ENCODE results near the gene MYMK.

MYMK gene

GRCh38 chr9:133523106-133523505 lies 1.7 kb downstream of the MYMK start:
- DNase-seq = no peak
- in situ Hi-C loops (cut with MboI; ENCODE audit: low pct_unique_long_range_greater_than_20kb, low sequenced_read_pairs) = no loop called here

GRCh38 chr9:133522073-133522910 lies 2.5 kb downstream of the MYMK start:
- in situ Hi-C loops (cut with MboI; ENCODE audit: low pct_unique_long_range_greater_than_20kb, low sequenced_read_pairs) = no loop called here
- DNase-seq = no peak

GRCh38 chr9:133521122-133522072 lies 3.4 kb downstream of the MYMK start:
- no peak for DNase-seq
- in situ Hi-C loops (cut with MboI; ENCODE audit: low pct_unique_long_range_greater_than_20kb, low sequenced_read_pairs) = no loop called here

DNA sequence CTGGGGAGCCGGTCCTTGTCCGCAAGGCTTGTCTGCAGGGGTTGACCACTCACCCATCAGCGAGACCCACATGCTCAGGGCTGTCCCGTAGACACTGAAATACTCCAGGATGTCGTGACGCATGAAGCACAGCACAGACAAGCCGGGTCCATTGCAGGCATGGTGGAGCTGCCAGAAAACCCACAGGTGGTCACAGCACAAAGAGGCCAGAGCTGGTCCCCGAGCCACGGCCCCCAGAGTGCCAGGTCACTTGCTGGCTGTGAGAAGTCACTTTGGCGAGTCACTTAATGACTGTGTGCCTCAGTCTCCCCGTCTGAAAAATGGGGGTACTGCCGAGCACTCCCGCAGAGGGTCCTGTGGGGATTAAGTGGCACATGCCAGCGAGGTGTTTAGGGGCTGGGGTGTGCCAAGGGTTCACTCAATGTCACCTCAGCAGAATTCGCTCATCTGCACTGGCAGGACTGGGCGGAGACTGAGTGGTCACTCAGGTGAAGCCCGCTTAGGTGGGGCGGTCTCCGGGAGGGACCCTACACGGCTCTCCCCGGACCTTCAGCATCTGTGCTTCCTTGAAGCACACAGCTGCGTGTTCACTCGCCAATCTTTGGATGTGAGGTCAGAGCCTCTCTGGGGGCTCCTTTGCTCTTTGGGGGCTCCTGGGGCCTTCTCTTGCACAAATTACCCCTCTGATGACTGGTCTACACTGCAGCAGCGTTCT lies 4.5 kb downstream of the MYMK start:
- in situ Hi-C loops (cut with MboI; ENCODE audit: low pct_unique_long_range_greater_than_20kb, low sequenced_read_pairs) = no loop called here
- DNase-seq = no peak

DNA sequence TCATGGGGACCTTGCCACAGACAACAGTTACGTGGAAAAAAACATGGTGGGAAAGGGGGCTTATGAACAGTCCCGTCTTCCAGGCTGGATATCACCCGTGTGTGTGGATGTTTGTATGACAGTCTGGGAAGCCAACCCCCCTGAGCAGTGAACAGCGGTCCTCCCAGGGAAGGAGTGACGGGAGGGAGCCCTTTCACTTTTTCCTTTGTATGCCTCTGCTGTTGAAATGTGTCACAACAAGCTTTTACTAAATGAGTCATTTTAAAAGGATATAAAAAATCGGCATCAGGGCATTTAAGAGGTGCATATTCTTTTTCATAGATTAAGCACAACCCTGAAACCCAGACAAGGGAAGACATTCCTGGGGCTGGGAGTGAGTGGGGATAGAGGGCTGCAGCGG lies 5.1 kb downstream of the MYMK start:
- in situ Hi-C loops (cut with MboI; ENCODE audit: low pct_unique_long_range_greater_than_20kb, low sequenced_read_pairs) = no loop called here
- DNase-seq = no peak

DNA sequence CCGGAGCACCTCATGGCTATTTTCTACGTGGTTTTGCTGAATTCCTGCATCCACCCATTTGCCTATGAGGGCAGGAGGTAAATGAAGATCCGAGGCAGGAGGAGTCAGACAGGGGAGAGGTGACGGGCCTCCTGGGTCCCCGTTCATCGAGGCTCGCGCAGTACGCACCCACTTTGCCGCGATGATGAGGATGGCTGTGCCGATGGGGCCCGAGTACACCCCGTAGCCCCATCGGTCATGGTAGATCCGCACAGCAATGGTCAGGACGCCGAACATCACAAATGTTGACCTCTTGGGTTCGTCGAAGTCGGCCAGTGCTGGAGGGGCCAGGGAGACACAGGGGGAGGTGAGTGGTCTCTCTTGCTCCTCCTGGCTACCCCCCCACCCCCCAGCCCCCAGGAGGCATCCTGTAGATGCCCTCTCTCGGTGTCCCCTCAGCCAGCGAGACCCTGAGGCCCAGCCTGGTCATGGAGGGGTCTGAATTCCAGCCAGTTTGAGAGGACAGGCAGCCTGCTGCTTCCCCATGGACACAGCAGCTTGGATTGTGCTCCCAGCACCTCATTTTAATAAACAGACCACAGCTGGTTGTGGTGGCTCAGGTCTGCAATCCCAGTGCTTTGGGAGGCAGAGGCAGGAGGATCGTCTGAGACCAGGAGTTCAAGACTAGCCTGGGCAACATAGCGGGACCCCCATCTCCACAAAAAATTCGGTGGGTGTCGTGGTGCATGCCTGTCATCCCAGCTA lies 5.9 kb downstream of the MYMK start:
- no peak for DNase-seq
- in situ Hi-C loops (cut with MboI; ENCODE audit: low pct_unique_long_range_greater_than_20kb, low sequenced_read_pairs) = no loop called here

DNA sequence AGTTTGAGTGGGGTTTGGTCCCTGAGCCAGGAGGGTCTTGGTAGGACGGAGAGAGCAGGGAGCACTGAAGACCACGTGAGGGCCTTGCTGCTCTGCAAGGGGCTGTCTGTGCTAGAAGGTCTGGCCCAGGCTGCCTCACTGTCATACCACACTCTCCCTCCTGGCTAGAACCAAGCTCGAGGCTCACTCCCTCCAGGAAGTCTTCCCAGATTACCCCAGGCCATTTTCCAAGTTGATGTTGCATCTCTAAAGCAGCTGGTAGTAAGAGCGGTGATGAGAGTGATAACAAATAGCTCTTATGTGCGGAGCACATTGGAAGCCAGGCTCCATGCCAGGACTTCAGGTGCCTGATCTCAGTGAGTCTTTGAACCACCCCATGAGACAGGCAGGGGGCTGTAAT lies 6.6 kb downstream of the MYMK start:
- in situ Hi-C loops (cut with MboI; ENCODE audit: low pct_unique_long_range_greater_than_20kb, low sequenced_read_pairs) = no loop called here
- no peak for DNase-seq

DNA sequence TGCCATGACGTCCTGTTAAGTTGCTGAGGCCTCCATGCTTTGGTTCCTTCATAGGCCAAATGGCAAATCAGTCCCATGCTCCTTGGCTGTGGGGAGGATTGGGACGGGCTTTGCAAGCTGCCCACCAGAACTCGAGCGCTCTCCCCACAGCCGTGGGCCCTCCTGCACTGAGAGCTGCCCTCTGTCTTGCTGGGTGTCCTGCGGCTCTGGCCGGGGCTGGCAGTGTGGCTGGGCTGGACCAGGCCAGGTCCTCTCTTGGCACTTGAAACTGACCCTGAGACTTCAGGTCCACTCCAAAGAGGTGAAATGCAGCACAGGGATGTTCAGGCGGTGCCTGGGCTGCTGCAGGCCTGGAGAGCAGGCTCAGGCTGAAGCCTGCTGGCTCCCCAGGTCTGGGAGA lies 7.0 kb downstream of the MYMK start:
- in situ Hi-C loops (cut with MboI; ENCODE audit: low pct_unique_long_range_greater_than_20kb, low sequenced_read_pairs) = no loop called here
- DNase-seq = no peak

DNA sequence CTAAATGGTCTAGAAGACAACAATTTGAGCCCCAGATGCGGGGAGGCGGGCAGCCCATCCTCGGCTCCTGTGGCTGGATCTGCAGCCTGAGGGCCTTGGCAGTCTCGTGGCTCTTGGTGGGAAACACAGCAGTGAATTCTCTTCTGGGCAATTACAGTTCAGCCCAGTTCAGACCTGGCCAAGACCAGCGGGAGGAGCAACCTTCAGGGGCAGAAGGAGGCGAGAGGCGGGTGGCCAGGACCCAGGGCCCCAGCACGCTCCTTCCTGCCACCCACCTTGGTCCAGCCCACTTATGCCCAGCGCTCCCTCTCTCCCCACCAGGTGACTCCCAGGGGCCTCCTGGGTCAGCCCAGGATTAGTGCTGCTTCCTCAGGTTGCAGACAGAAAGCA lies 7.8 kb downstream of the MYMK start:
- DNase-seq = no peak
- in situ Hi-C loops (cut with MboI; ENCODE audit: low pct_unique_long_range_greater_than_20kb, low sequenced_read_pairs) = no loop called here

- in situ Hi-C loops (cut with MboI; ENCODE audit: low pct_unique_long_range_greater_than_20kb, low sequenced_read_pairs) = no loop called here
- DNase-seq = no peak
These were observed 8.4 kb downstream of the MYMK start for GRCh38 chr9:133516256-133516960.

DNA sequence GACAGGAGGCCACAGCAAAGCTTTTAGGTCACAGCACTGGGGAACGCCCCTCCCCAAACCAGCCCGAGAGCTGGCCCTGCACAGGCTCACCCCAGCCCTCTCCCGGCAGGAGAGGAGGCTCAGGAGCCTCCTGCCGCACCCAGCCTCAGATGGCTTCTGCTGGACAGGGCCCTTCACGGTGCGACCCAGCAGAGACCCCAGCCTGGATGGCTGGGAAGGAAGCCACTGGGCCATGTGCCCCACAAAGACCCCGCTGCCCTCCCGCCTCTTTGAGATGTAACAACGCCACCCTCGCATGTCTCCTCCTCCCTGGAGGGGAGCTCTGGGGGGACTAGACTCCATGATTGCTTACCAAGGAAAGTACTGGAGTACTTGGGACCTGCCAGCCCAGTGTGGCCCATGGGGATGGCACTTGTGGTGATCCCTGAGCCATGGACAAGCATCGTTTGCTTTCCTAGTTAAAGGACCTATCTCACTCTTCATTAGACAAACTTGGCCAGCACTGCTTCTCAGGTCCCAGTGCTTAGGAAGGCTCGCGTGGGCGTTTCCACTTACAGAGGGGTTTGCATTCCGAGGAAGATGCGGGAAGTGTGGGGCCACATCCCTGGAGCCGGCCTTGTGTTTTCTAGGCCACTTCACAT lies 9.0 kb downstream of the MYMK start:
- in situ Hi-C loops (cut with MboI; ENCODE audit: low pct_unique_long_range_greater_than_20kb, low sequenced_read_pairs) = no loop called here
- DNase-seq = no peak

DNA sequence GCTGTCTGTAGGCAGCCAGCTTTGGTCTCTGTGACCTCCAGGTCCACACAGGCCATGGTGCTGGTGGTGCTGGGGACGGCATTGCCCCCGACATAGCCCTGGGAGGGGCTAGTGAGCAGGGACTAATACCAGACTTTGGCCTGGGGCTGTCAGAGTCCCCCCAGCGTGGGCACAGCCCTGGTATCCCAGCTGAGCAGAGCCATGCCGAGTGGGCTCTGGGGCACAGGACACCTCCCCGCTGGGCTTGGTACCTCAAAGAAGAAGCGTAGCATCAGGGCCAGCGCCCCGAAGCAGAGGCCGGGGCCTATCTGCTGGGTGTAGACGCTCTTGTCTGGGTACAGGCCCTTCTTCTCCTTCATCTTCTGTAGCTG lies 9.5 kb downstream of the MYMK start:
- in situ Hi-C loops (cut with MboI; ENCODE audit: low pct_unique_long_range_greater_than_20kb, low sequenced_read_pairs) = no loop called here
- DNase-seq = no peak

DNA sequence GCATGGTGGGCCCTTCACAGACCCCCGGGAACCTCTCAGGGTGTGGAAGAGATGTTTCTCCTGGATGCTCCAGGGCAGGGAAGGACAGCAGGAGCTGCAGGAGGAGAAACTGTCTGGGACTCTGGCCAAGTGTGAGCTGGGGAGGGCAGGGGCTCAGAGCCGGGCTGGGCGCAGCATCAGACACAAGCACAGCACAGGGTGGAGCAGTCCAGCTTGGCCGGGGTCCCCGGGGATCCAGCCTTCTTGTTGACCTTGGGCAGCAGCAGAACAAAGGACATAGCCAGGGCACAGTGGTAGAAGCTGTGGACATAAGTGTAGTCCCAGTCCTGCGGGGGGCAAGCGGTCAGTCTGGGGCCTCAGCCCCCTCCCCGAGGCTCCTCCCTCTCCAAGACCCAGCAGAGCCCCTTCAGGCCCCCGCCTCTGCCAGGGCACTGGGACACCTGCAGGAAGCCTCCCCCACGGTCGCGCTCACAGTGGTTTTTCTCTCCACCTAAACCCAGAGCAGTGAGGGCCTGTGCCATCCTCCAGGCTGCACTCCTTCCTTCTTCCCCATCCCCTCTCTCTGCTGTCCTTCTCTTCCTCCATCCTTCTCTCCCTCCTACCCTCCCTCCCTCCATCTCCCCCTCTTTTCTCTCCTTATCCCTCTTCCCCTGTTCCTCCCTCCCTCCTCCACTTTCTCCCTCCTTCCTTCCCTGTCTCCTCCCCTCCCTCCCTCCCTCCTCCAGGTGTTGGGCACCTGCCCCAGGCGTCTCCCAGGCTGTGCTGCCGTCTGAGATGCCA lies 10.1 kb downstream of the MYMK start:
- no peak for DNase-seq
- in situ Hi-C loops (cut with MboI; ENCODE audit: low pct_unique_long_range_greater_than_20kb, low sequenced_read_pairs) = no loop called here

DNA sequence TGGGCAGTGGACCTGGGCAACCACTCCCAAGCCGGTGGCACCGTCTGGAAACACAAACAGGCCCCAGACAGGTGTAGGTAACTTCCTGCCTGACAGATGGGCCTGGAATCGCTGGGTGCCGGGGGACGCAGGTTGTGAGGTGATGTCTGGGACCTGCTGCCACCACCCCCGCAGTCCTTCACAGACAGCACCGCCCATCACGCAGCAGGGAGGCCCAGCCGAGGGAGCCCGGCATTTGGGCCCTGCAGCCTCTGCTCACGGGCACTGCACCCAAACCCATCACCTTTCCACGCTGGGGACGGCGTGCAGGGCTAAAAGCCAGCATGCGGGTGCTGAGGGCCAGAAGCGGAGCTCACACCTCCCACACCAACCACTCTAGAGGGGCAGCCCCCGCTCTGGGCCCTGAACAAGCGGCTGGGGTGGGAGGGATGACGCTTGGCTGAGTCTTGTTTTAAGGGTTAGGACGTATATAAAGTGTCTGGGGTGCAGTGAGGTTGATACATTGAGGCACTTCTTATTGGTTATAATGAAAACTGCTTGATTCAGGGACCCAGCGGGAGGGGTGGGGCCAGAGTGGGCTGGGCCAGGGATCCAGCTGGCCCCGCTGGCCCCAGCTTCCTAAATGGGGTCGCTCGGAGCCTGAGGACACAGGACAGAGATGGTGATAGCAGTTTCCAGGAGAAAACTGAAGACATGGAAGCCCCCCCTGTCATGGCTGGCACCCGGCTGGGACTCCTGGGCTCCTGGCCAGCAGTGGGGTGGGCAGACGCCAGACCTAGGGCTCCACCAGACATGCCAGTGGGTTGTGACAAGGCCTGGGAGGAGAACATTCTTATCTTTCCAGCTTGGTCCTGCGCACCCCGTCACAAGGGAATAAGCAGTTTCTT lies 11.3 kb downstream of the MYMK start:
- DNase-seq = no peak
- in situ Hi-C loops (cut with MboI; ENCODE audit: low pct_unique_long_range_greater_than_20kb, low sequenced_read_pairs) = no loop called here

DNA sequence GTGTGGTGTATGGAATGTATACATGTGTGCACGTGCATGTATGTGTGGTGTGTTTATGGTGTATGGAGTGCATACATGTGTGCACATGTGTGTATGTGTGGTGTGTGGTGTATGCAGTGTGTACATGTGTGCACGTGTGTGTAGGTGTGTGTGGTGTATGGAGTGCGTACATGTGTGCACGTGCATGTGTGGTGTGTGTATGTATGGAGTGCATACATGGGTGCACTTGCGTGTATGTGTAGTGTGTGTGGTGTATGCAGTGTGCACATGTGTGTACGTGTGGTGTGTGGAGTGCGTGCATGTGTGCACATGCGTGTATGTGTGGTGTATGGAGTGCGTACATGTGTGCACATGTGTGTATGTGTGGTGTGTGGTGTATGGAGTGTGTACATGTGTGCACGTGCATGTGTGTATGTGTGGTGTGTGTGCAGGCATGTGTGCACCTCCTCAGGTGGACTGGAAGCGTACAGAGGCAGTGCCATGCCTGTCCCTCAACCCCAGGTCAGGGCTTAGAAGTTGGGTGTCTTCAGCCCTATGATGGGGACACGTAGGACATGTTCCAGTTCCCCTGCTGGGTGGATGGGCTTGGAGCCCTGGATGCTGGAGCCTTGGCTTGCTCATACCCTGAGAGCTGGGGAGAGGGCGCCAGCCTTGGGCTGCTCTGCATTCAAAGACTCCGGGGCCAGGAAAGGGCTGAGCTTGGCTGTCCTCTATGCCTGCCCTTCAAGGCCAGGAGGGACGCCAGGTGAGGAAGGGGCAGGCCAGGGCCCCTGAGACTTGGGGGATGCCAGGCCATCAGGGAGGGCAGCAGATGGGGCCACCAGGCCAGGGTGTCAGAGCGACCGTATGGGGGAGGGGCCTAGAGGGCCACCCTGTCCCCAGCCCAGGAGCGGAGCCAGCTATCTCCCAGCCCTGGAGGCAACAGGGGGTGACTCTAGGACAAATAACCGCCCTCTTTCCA lies 12.2 kb downstream of the MYMK start:
- no peak for DNase-seq
- in situ Hi-C loops (cut with MboI; ENCODE audit: low pct_unique_long_range_greater_than_20kb, low sequenced_read_pairs) = no loop called here
